ENCODE results near the gene NAPSA.

The NAPSA gene

GRCh38 chr19:50314724-50315708, 50.4 kb downstream of the NAPSA start:
- DNase-seq (ENCODE audit: low spot score), result no peak

- no peak for DNase-seq (ENCODE audit: low spot score)
Observed at GRCh38 chr19:50313812-50314536, 51.5 kb downstream of the NAPSA start.

GRCh38 chr19:50312967-50313811, 52.2 kb downstream of the NAPSA start:
- DNase-seq (ENCODE audit: low spot score), result no peak

GRCh38 chr19:50311723-50312635, 53.5 kb downstream of the NAPSA start:
- no peak for DNase-seq (ENCODE audit: low spot score)

GRCh38 chr19:50310759-50311465, 54.5 kb downstream of the NAPSA start:
- no peak for DNase-seq (ENCODE audit: low spot score)

- DNase-seq (ENCODE audit: low spot score), result no peak
Observed at GRCh38 chr19:50309396-50310125, 55.9 kb downstream of the NAPSA start.

GRCh38 chr19:50308991-50309390, 56.4 kb downstream of the NAPSA start:
- DNase-seq (ENCODE audit: low spot score), result no peak

Measured in hematopoietic multipotent progenitor cell treated with erythropoietin and hydrocortisone succinate and interleukin-3 and kit ligand, for 17 days (in vitro differentiated cells).